GM21447 (cell line): ENCODE measurements around the gene GTF2I.
"Not testable (repeated sequence)": the region's sequence is repeated elsewhere in the genome, so short reads cannot be mapped to it uniquely, and the experiment has no call there.

Experiments used
- ATAC-seq: cut with Tn5 transposase; IDR thresholded peaks from one replicate; pipeline ENCODE4 v1.9.1; 2021; ENCODE audit not compliant: unreplicated experiment

The GTF2I gene

GRCh38 chr7:74773760-74774750, 116.5 kb downstream of the GTF2I start, which contains the start of gene NCF1:
NCF1 (plus strand) TSS chr7:74774011; CDS start chr7:74774032, 21 bp downstream.
- ATAC-seq = peak; percentile 88

DNA sequence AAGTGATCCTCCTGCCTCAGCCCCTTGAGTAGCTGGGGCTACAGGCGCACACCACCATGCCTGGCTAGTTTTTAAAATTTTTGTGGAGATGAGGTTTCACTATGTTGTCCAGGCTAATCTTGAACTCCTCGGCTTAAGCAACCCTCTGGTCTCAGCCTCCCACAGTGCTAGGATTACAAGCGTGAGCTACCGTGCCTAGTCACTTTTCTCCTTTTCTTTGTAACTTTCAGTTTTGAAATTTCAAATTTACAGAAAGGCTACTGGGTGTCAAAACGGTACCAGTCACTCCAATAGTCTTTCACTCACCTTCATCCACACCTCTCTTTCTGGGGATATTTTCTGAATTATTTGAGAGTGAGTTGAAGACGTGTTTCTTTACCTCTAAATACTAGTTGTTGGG, 117.6 kb downstream of the GTF2I start:
- ATAC-seq = not testable (repeated sequence)

- ATAC-seq = not testable (repeated sequence)
Measured at GRCh38 chr7:74779053-74779452, 121.5 kb downstream of the GTF2I start.

DNA sequence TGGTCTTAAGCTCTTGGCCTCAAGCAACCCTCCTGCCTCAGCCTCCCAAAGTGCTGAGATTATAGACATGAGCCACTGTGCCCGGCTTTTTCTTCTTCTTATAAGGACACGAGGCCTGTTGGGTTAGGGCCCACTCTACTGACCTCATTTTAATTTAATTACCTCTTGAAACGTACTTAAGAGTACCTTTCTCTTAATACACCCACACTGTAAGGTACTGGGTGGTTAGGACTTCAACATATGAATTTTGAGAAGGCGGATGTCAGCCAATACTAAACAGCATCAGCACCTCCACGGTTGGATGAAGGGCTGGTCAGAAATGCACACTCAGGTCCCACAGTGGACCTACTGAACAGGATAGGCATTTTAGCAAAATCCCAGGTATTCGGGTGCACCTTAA, 124.2 kb downstream of the GTF2I start:
- not testable (repeated sequence) for ATAC-seq

DNA sequence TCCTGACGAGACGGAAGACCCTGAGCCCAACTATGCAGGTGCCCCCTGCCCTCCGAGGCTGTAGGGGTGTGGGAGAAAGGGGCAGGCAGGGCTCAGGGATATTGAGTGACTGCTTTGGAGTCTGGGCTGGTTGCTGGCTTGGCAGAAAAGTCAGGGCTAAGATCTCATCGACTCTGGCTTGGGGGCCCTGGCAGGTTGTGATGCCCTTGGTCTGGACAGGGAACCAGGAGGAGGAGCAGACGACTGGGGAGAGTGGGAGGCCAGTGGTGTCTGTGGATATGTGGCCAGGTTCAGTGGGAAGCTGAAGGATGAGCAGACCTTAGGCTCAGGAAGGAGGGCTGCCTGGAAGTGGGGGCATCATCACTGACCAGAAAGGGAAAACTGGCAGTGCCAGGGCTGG, 126.1 kb downstream of the GTF2I start:
- ATAC-seq = not testable (repeated sequence)

GRCh38 chr7:74788369-74789150, 131.0 kb downstream of the GTF2I start:
- ATAC-seq = peak; percentile 75

GRCh38 chr7:74789200-74789736, 131.8 kb downstream of the GTF2I start:
- peak; percentile 5 for ATAC-seq

DNA sequence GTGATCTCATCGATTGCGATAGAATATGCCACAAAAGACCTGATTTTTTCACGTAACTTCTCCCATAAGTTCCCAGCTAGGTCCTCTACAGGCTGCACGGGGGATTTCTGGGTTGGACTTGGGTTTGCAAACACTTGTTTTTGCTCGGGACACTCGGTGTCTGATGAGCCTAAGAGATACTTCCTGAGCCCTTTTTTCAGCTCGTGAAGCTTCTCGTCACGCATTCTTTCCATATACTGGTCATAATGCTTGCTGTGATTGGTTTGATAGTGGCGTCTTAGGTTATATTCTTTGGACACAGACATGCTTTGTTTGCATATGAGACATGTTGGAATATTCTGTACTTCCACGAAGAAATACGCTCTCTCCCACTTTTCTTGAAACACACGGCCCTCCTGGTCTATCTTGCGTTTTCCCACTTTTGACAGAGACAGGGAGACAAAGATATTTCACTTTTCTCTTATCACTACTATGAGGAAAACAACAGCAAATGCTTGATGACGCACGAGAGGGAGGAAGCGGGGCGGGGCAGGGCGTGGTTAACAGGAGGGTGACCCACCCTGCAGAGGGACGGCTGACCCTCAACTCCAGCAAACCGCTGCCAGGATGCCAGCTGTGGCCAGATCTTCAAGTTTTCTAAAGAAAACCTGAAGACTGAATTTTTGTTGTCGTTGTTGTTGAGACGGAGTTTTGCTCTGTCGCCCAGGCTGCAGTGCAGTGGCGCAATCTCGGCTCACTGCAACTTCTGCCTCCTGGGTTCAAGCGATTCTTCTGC, 140.5 kb downstream of the GTF2I start:
- not testable (repeated sequence) for ATAC-seq

GRCh38 chr7:74798644-74799043, 141.1 kb downstream of the GTF2I start:
- not testable (repeated sequence) for ATAC-seq
